K562 (cell line): ENCODE measurements around the gene TYMP. TPM values are rescaled to one million over a fixed set of nuclear protein-coding genes. Genes with fewer than 3 reads are reported as not detected.

Experiments used
- ARHGAP35 ChIP-seq: fragments of 450-650 bp; IDR thresholded peaks from 2 replicates; pipeline ENCODE4 v1.6.1; 2018; ENCODE audit not compliant: partially characterized antibody
- C11orf30 ChIP-seq: fragments of 450-650 bp; IDR thresholded peaks from 2 replicates; pipeline ENCODE4 v1.6.1; 2016; ENCODE audit warnings: low read depth, mild to moderate bottlenecking
- FOXO4 ChIP-seq: fragments of 450-650 bp; formaldehyde crosslinking; IDR thresholded peaks from 2 replicates; pipeline ENCODE4 v1.4.0; 2020; ENCODE audit warnings: mild to moderate bottlenecking, moderate library complexity
- IRF2 ChIP-seq: sonication (generic); formaldehyde crosslinking; IDR thresholded peaks from 2 replicates; pipeline ENCODE4 v1.8.1; 2022; ENCODE audit warnings: mild to moderate bottlenecking, missing genetic modification reagents
- PRDM10 ChIP-seq: fragments of 450-650 bp; IDR thresholded peaks from 2 replicates; pipeline ENCODE4 v1.6.1; 2018; ENCODE audit not compliant: partially characterized antibody
- RAD21 ChIP-seq, 2 experiments: fragments of 250-450 bp in 1 of 2; fragments of 450-650 bp in 1 of 2; sonication (Bioruptor Pico) in 1 of 2; formaldehyde crosslinking in 1 of 2; IDR thresholded peaks in 1 of 2; conservative IDR thresholded peaks in 1 of 2; 2 replicates each; pipeline versions ENCODE4 v1.4.0 to v1.8.0; 2020 to 2022; ENCODE audit warnings: mild to moderate bottlenecking in 2 of 2, moderate library complexity in 1 of 2
- TAL1 ChIP-seq: fragments of 450-650 bp; IDR thresholded peaks from 2 replicates; pipeline ENCODE4 v1.6.1; 2016; ENCODE audit warnings: mild to moderate bottlenecking
- TEAD4 ChIP-seq, 2 experiments: sonication (generic) in 1 of 2; formaldehyde crosslinking in 1 of 2; IDR thresholded peaks; 2 replicates each; pipeline versions ENCODE4 v1.6.1 to v1.8.0; 2012 to 2022; ENCODE audit warnings: borderline replicate concordance in 1 of 2, inconsistent platforms in 1 of 2, low read length in 1 of 2, mild to moderate bottlenecking in 1 of 2, missing genetic modification reagents in 1 of 2
- ZNF511 ChIP-seq: sonication (generic); formaldehyde crosslinking; IDR thresholded peaks from 2 replicates; pipeline ENCODE4 v1.8.0; 2022; ENCODE audit warnings: mild to moderate bottlenecking, missing genetic modification reagents
- polyA plus RNA-seq, 8 experiments: library from polyadenylated mRNA; depleted of rRNA in 4 of 8; stranded (reverse) in 5 of 8; unstranded in 3 of 8; fragments of >200 nt; fragmentation: Nextera tagmentation in 2 of 8; fragmentation: Illumina TruSeq in 1 of 8; extraction: Ambion mirVana in 2 of 8; extraction: Trizol in 1 of 8; gene quantifications; 2 replicates each; pipeline versions ENCODE4 v1.2.1 to v1.2.3, GENCODE V29; 2011 to 2014; ENCODE audit warnings: inconsistent platforms in 1 of 8, missing spikeins in 1 of 8
- total RNA-seq, 7 experiments: library from RNA; depleted of rRNA in 6 of 7; stranded (reverse); fragments of >200 nt in 6 of 7; fragmentation: Illumina TruSeq in 2 of 7; extraction: Trizol in 2 of 7; gene quantifications; 2 replicates each; pipeline versions ENCODE4 v1.2.1 to v1.2.3, GENCODE V29; 2011 to 2021; ENCODE audit warnings: low replicate concordance in 1 of 7
- TF ChIP-seq, protein P1 (sequence below), 2 experiments: fragments of 450-650 bp; IDR thresholded peaks; 2 replicates each; pipeline ENCODE4 v1.6.1; 2018; ENCODE audit warnings: mild to moderate bottlenecking in 2 of 2, low read depth in 1 of 2; ENCODE audit not compliant: partially characterized antibody in 2 of 2
- TF ChIP-seq, protein P2 (sequence below): fragments of 250-450 bp; sonication (Bioruptor Pico); IDR thresholded peaks from 2 replicates; pipeline ENCODE4 v1.5.0; 2021
- TF ChIP-seq, protein P3 (sequence below), 2 experiments: IDR thresholded peaks; 2 replicates each; pipeline ENCODE4 v1.6.1; 2012; ENCODE audit warnings: improper control_type of control experiment in 2 of 2, low read depth in 2 of 2, low read length in 2 of 2, borderline replicate concordance in 1 of 2

The TYMP gene
- total and polyA plus RNA-seq, 9 of the 15 experiments (the other 6 are each of a cell fraction or from before 2014, with no cell fraction given): 0.03 to 4.0 (median 2.4) TPM; not detected in 4

DNA sequence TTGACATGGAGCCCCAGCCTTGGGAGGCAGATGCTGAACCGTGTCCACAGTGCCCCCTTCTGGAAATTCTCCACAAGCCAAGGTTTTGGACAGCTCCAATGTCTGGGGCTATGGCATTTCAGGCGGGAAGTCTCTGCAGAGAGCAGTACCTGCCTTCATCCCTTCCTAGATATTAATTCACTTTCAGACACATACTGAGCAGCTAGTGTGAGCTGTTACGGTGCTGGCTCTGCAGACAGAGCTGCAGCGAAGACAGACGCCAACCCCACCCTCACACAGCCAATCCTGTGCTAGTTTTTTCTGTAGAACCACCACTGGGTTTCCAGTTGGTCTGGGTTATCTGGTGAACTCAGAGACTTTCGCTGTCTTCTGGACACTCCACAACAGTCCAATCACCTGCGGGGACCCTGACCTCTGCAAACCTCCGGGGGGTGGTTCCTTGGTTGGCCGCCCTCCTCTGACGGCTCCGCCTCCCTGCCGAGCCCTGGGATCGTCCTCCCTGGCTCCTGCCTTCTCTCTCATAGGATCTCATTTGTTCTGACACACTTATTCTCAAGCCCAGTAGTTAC lies 31.4 kb downstream of the TYMP start (continued):
- TF ChIP-seq, protein P1, sequence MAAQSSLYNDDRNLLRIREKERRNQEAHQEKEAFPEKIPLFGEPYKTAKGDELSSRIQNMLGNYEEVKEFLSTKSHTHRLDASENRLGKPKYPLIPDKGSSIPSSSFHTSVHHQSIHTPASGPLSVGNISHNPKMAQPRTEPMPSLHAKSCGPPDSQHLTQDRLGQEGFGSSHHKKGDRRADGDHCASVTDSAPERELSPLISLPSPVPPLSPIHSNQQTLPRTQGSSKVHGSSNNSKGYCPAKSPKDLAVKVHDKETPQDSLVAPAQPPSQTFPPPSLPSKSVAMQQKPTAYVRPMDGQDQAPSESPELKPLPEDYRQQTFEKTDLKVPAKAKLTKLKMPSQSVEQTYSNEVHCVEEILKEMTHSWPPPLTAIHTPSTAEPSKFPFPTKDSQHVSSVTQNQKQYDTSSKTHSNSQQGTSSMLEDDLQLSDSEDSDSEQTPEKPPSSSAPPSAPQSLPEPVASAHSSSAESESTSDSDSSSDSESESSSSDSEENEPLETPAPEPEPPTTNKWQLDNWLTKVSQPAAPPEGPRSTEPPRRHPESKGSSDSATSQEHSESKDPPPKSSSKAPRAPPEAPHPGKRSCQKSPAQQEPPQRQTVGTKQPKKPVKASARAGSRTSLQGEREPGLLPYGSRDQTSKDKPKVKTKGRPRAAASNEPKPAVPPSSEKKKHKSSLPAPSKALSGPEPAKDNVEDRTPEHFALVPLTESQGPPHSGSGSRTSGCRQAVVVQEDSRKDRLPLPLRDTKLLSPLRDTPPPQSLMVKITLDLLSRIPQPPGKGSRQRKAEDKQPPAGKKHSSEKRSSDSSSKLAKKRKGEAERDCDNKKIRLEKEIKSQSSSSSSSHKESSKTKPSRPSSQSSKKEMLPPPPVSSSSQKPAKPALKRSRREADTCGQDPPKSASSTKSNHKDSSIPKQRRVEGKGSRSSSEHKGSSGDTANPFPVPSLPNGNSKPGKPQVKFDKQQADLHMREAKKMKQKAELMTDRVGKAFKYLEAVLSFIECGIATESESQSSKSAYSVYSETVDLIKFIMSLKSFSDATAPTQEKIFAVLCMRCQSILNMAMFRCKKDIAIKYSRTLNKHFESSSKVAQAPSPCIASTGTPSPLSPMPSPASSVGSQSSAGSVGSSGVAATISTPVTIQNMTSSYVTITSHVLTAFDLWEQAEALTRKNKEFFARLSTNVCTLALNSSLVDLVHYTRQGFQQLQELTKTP (IDR thresholded peaks at IDR 0.05; ENCODE audit: low read depth in 1 of 2, partially characterized antibody in 2 of 2): peak in 1 of 2 experiments; percentile 39
- no peak for TF ChIP-seq IRF2 (CRISPR knock-in tag)
- no peak for TF ChIP-seq C11orf30
- TF ChIP-seq, protein P2, sequence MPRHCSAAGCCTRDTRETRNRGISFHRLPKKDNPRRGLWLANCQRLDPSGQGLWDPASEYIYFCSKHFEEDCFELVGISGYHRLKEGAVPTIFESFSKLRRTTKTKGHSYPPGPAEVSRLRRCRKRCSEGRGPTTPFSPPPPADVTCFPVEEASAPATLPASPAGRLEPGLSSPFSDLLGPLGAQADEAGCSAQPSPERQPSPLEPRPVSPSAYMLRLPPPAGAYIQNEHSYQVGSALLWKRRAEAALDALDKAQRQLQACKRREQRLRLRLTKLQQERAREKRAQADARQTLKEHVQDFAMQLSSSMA (CRISPR knock-in tag): no peak
- TF ChIP-seq ZNF511: no peak
- peak; percentile 58 to 69 for TF ChIP-seq RAD21 (CRISPR knock-in tag; conservative IDR thresholded peaks at IDR 0.05 in 1 of 2, IDR thresholded peaks at IDR 0.05 in 1 of 2)
- peak; percentile 84 for TF ChIP-seq PRDM10
- peak; percentile 25; the same call in 1 of the 2 replicates for TF ChIP-seq TEAD4 (IDR thresholded peaks at IDR 0.05; ENCODE audit: low read length)
- no peak for TF ChIP-seq TEAD4 (CRISPR knock-in tag; IDR thresholded peaks at IDR 0.05; ENCODE audit: borderline replicate concordance)
- TF ChIP-seq FOXO4 (CRISPR knock-in tag): no peak
- TF ChIP-seq ARHGAP35: no peak
- 0 out of 2 replicates have a peak, but pooled peaks have one; percentile 7 for TF ChIP-seq TAL1
- TF ChIP-seq, protein P3, sequence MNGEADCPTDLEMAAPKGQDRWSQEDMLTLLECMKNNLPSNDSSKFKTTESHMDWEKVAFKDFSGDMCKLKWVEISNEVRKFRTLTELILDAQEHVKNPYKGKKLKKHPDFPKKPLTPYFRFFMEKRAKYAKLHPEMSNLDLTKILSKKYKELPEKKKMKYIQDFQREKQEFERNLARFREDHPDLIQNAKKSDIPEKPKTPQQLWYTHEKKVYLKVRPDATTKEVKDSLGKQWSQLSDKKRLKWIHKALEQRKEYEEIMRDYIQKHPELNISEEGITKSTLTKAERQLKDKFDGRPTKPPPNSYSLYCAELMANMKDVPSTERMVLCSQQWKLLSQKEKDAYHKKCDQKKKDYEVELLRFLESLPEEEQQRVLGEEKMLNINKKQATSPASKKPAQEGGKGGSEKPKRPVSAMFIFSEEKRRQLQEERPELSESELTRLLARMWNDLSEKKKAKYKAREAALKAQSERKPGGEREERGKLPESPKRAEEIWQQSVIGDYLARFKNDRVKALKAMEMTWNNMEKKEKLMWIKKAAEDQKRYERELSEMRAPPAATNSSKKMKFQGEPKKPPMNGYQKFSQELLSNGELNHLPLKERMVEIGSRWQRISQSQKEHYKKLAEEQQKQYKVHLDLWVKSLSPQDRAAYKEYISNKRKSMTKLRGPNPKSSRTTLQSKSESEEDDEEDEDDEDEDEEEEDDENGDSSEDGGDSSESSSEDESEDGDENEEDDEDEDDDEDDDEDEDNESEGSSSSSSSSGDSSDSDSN (IDR thresholded peaks at IDR 0.05; ENCODE audit: borderline replicate concordance in 1 of 2, low read depth in 2 of 2, low read length in 2 of 2): 0 out of 4 replicates have a peak, but pooled peaks of 1 of the 2 experiments have one; percentile 30
